Measurements from ENCODE around the gene FOXF2.
A peak's percentile ranks its signal among the peaks of the same experiment; 100 is the strongest.
"Not testable (repeated sequence)": the region's sequence is repeated elsewhere in the genome, so short reads cannot be mapped to it uniquely, and the experiment has no call there.

The FOXF2 gene

GRCh38 chr6:1367771-1368170, 21.6 kb upstream of the FOXF2 start:
- TF ChIP-seq POLR2A (IDR thresholded peaks at IDR 0.05; ENCODE audit: low read length) (no peak), GATA1 (IDR thresholded peaks at IDR 0.05; ENCODE audit: low read depth, low read length) (no peak)
- no peak for DNase-seq

- TF ChIP-seq GATA1 (IDR thresholded peaks at IDR 0.05; ENCODE audit: low read depth, low read length) (no peak), POLR2A (IDR thresholded peaks at IDR 0.05; ENCODE audit: low read length) (no peak)
- no peak for DNase-seq
Observed at GRCh38 chr6:1368940-1369339, 20.4 kb upstream of the FOXF2 start.

- not testable (repeated sequence) for DNase-seq
Observed at GRCh38 chr6:1369695-1370094, 19.7 kb upstream of the FOXF2 start.

- TF ChIP-seq GATA1 (IDR thresholded peaks at IDR 0.05; ENCODE audit: low read depth, low read length) (no peak), POLR2A (IDR thresholded peaks at IDR 0.05; ENCODE audit: low read length) (no peak)
- DNase-seq, result no peak
Observed at GRCh38 chr6:1371933-1372332, 17.4 kb upstream of the FOXF2 start.

- TF ChIP-seq GATA1 (IDR thresholded peaks at IDR 0.05; ENCODE audit: low read depth, low read length), result no peak
- TF ChIP-seq POLR2A (IDR thresholded peaks at IDR 0.05; ENCODE audit: low read length), result no peak
- no peak for DNase-seq
Observed at GRCh38 chr6:1372690-1373089, 16.7 kb upstream of the FOXF2 start.

- TF ChIP-seq POLR2A (IDR thresholded peaks at IDR 0.05; ENCODE audit: low read length) (no peak), GATA1 (IDR thresholded peaks at IDR 0.05; ENCODE audit: low read depth, low read length) (no peak)
- no peak for DNase-seq
Observed at GRCh38 chr6:1376653-1377052, 12.7 kb upstream of the FOXF2 start.

- TF ChIP-seq POLR2A (IDR thresholded peaks at IDR 0.05; ENCODE audit: low read length), result no peak
- TF ChIP-seq GATA1 (IDR thresholded peaks at IDR 0.05; ENCODE audit: low read depth, low read length), result no peak
Observed at GRCh38 chr6:1377526-1377925, 11.8 kb upstream of the FOXF2 start.

GRCh38 chr6:1378065-1379016, 11.0 kb upstream of the FOXF2 start:
- TF ChIP-seq POLR2A (IDR thresholded peaks at IDR 0.05; ENCODE audit: low read length), result no peak
- TF ChIP-seq GATA1 (IDR thresholded peaks at IDR 0.05; ENCODE audit: low read depth, low read length), result no peak
- DNase-seq, result no peak

More at GRCh38 chr6:1377526-1377925, 11.8 kb upstream of the FOXF2 start:
- DNase-seq, result no peak

- DNase-seq, result no peak
- TF ChIP-seq POLR2A (IDR thresholded peaks at IDR 0.05; ENCODE audit: low read length), result no peak
- TF ChIP-seq GATA1 (IDR thresholded peaks at IDR 0.05; ENCODE audit: low read depth, low read length), result no peak
Observed at GRCh38 chr6:1379017-1379787, 10.2 kb upstream of the FOXF2 start.

GRCh38 chr6:1379788-1380147, 9.6 kb upstream of the FOXF2 start:
- DNase-seq, result no peak
- TF ChIP-seq POLR2A (IDR thresholded peaks at IDR 0.05; ENCODE audit: low read length) (no peak), GATA1 (IDR thresholded peaks at IDR 0.05; ENCODE audit: low read depth, low read length) (no peak)

- DNase-seq, result no peak
- TF ChIP-seq GATA1 (IDR thresholded peaks at IDR 0.05; ENCODE audit: low read depth, low read length) (no peak), POLR2A (IDR thresholded peaks at IDR 0.05; ENCODE audit: low read length) (no peak)
Observed at GRCh38 chr6:1380625-1381427, 8.6 kb upstream of the FOXF2 start.

GRCh38 chr6:1381481-1382330, 7.7 kb upstream of the FOXF2 start:
- TF ChIP-seq GATA1 (IDR thresholded peaks at IDR 0.05; ENCODE audit: low read depth, low read length), result no peak
- peak; percentile 30 to 54 for DNase-seq

- TF ChIP-seq GATA1 (IDR thresholded peaks at IDR 0.05; ENCODE audit: low read depth, low read length) (no peak), POLR2A (IDR thresholded peaks at IDR 0.05; ENCODE audit: low read length) (no peak)
- no peak for DNase-seq
Observed at GRCh38 chr6:1382331-1382882, 7.0 kb upstream of the FOXF2 start.

Measured in erythroblast (primary cell).